HepG2 (cell line): ENCODE data around the gene CBLN3. TPM values are rescaled to one million over a fixed set of nuclear protein-coding genes. Genes with fewer than 3 reads are reported as not detected.

Experiments used
- CREM ChIP-seq, 2 experiments: sonication (generic) in 1 of 2; formaldehyde crosslinking in 1 of 2; IDR thresholded peaks; 2 replicates each; pipeline versions ENCODE4 v1.4.0 to v1.6.1; 2016 to 2020; ENCODE audit warnings: antibody characterized with exemption in 1 of 2, mild to moderate bottlenecking in 1 of 2, missing genetic modification reagents in 1 of 2
- EEA1 ChIP-seq: sonication (generic); formaldehyde crosslinking; IDR thresholded peaks from 2 replicates; pipeline ENCODE4 v1.5.1; 2020; ENCODE audit warnings: mild to moderate bottlenecking, missing genetic modification reagents, borderline replicate concordance
- LCORL ChIP-seq, 2 experiments: fragments of 450-650 bp in 1 of 2; sonication (generic) in 1 of 2; formaldehyde crosslinking in 1 of 2; IDR thresholded peaks; 2 replicates each; pipeline versions ENCODE4 v1.5.0 to v1.6.1; 2017 to 2020; ENCODE audit warnings: antibody characterized with exemption in 1 of 2, missing genetic modification reagents in 1 of 2
- MLLT10 ChIP-seq: sonication (generic); formaldehyde crosslinking; IDR thresholded peaks from 2 replicates; pipeline ENCODE4 v1.4.0; 2020; ENCODE audit warnings: missing genetic modification reagents
- SKI ChIP-seq: fragments of 450-650 bp; IDR thresholded peaks from one replicate; pipeline ENCODE4 v1.6.1; 2018; ENCODE audit warnings: mild to moderate bottlenecking; ENCODE audit not compliant: partially characterized antibody
- SMAD9 ChIP-seq: sonication (generic); formaldehyde crosslinking; IDR thresholded peaks from 2 replicates; pipeline ENCODE4 v1.5.1; 2020; ENCODE audit warnings: mild to moderate bottlenecking, missing genetic modification reagents
- ZNF30 ChIP-seq: sonication (generic); formaldehyde crosslinking; IDR thresholded peaks from 2 replicates; pipeline ENCODE4 v1.5.0; 2020; ENCODE audit warnings: mild to moderate bottlenecking, missing genetic modification reagents
- ZNF451 ChIP-seq: sonication (generic); formaldehyde crosslinking; IDR thresholded peaks from 2 replicates; pipeline ENCODE4 v1.5.0; 2020; ENCODE audit warnings: mild to moderate bottlenecking, missing genetic modification reagents
- ZNF761 ChIP-seq: sonication (generic); formaldehyde crosslinking; conservative IDR thresholded peaks from 2 replicates; pipeline ENCODE4 v1.4.0; 2020; ENCODE audit warnings: mild to moderate bottlenecking, missing genetic modification reagents
- ZNF792 ChIP-seq: IDR thresholded peaks from 2 replicates; pipeline ENCODE4 v1.6.1; 2016
- polyA plus RNA-seq, 8 experiments: library from polyadenylated mRNA; depleted of rRNA in 3 of 8; stranded (reverse) in 7 of 8; unstranded in 1 of 8; fragments of >200 nt; fragmentation: Illumina TruSeq in 4 of 8; extraction: Trizol in 4 of 8; gene quantifications; 2 replicates each; pipeline versions ENCODE4 v1.2.1 to v1.2.3, GENCODE V29; 2011 to 2016; ENCODE audit warnings: low read depth in 4 of 8, missing spikeins in 1 of 8, mixed read lengths in 1 of 8; ENCODE audit not compliant: insufficient read depth in 1 of 8
- total RNA-seq, 5 experiments: library from RNA; depleted of rRNA; stranded (reverse); fragments of >200 nt; fragmentation: Illumina TruSeq; extraction: Trizol; gene quantifications; 2 replicates each; pipeline ENCODE4 v1.2.3, GENCODE V29; 2016; ENCODE audit warnings: low read depth in 1 of 5
- TF ChIP-seq, protein P1 (sequence below): sonication (generic); formaldehyde crosslinking; IDR thresholded peaks from 2 replicates; pipeline ENCODE4 v1.5.1; 2020; ENCODE audit warnings: missing genetic modification reagents, mild to moderate bottlenecking, borderline replicate concordance
- TF ChIP-seq, protein P2 (sequence below): sonication (generic); formaldehyde crosslinking; IDR thresholded peaks from 2 replicates; pipeline ENCODE4 v1.5.0; 2020; ENCODE audit warnings: mild to moderate bottlenecking, missing genetic modification reagents, borderline replicate concordance
- TF ChIP-seq, protein P3 (sequence below): sonication (generic); formaldehyde crosslinking; IDR thresholded peaks from 2 replicates; pipeline ENCODE4 v1.4.0; 2020; ENCODE audit warnings: missing genetic modification reagents, mild to moderate bottlenecking, borderline replicate concordance
- TF ChIP-seq, protein P4 (sequence below): sonication (generic); formaldehyde crosslinking; IDR thresholded peaks from 2 replicates; pipeline ENCODE4 v1.8.1; 2023; ENCODE audit warnings: mild to moderate bottlenecking, missing genetic modification reagents, borderline replicate concordance
- TF ChIP-seq, protein P5 (sequence below), 2 experiments: sonication (generic) in 1 of 2; formaldehyde crosslinking in 1 of 2; IDR thresholded peaks; 2 replicates each; pipeline versions ENCODE4 v1.5.1 to v1.6.1; 2011 to 2020; ENCODE audit warnings: borderline replicate concordance in 1 of 2, low read depth in 1 of 2, low read length in 1 of 2, mild to moderate bottlenecking in 1 of 2, missing genetic modification reagents in 1 of 2, moderate library complexity in 1 of 2
- TF ChIP-seq, protein P6 (sequence below): sonication (generic); formaldehyde crosslinking; IDR thresholded peaks from 2 replicates; pipeline ENCODE4 v1.8.1; 2022; ENCODE audit warnings: mild to moderate bottlenecking, missing genetic modification reagents
- TF ChIP-seq, protein P7 (sequence below): sonication (generic); formaldehyde crosslinking; IDR thresholded peaks from 2 replicates; pipeline ENCODE4 v1.8.0; 2022; ENCODE audit warnings: low read depth, missing genetic modification reagents

The CBLN3 gene
- total and polyA plus RNA-seq, 2 of the 13 experiments (the other 11 are each of a cell fraction or from before 2014, with no cell fraction given) = 0.66 to 0.98 TPM

DNA sequence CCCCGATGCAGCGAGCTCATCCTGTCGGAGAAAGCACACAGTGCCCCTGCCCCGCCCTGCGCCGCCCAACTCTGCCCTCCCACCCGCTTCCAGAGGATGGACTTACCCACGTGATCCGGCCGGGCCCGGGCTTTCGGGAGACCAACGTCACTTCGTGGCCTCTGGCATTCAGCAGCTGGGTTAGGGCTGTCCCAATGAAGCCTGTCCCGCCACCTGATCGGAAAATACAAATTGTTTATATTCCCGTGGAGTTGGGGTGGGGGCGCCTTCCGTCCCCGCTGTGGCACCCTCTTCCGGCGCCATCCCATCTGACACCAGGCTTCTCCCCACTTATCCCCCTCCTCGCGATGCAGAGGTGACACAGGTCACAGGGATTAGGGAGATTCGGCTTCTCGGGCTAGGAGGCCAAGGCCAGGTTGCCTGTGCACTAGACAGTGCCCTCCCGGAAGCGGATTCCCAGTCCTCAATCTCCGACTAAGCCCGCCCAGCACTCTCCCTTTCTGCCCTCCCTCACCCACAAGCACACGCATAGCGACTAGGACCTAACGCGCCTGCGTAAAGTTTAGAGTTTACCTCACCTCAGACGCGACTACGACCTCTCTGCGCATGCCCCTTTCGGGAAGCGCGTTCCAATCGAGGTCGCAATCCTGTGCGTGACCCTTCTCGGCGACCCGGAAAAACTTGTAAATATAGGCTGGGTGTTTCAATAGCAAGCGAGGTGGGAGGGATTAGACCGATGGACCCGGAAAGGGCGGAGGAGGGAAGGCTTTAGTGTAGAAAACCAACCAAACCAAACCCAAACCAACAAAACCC, 13.0 kb upstream of the CBLN3 start, which contains the start of gene SDR39U1 (continued):
- peak; percentile 46 for TF ChIP-seq SKI
- TF ChIP-seq, protein P1, sequence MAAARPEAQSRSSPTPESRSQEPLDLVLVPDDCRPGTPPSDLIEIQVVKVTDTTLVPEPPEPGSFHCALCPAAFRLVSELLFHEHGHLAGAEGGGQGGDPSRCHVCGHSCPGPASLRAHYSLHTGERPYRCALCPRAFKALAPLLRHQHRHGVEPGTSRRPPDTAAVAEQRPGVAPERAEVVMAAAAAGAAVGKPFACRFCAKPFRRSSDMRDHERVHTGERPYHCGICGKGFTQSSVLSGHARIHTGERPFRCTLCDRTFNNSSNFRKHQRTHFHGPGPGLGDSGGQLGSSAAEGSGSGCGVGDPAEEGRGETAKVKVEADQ = peak; percentile 78; the same call in 1 of the 2 replicates
- TF ChIP-seq LCORL (IDR thresholded peaks at IDR 0.05) = no peak; the same call in 1 of the 2 replicates
- TF ChIP-seq LCORL (CRISPR knock-in tag; IDR thresholded peaks at IDR 0.05) = peak; percentile 92
- 0 out of 2 replicates have a peak, but pooled peaks have one; percentile 62 for TF ChIP-seq ZNF30 (CRISPR knock-in tag)
- TF ChIP-seq, protein P2, sequence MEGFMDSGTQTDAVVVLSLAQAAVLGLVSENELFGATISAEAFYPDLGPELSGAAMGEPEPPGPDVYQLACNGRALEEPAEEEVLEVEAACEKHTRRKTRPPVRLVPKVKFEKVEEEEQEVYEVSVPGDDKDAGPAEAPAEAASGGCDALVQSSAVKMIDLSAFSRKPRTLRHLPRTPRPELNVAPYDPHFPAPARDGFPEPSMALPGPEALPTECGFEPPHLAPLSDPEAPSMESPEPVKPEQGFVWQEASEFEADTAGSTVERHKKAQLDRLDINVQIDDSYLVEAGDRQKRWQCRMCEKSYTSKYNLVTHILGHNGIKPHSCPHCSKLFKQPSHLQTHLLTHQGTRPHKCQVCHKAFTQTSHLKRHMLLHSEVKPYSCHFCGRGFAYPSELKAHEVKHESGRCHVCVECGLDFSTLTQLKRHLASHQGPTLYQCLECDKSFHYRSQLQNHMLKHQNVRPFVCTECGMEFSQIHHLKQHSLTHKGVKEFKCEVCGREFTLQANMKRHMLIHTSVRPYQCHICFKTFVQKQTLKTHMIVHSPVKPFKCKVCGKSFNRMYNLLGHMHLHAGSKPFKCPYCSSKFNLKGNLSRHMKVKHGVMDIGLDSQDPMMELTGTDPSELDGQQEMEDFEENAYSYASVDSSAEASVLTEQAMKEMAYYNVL (CRISPR knock-in tag) = peak; percentile 93; the same call in 1 of the 2 replicates
- TF ChIP-seq ZNF761 = peak; percentile 93; the same call in 1 of the 2 replicates
- TF ChIP-seq MLLT10 (CRISPR knock-in tag) = no peak
- TF ChIP-seq, protein P3, sequence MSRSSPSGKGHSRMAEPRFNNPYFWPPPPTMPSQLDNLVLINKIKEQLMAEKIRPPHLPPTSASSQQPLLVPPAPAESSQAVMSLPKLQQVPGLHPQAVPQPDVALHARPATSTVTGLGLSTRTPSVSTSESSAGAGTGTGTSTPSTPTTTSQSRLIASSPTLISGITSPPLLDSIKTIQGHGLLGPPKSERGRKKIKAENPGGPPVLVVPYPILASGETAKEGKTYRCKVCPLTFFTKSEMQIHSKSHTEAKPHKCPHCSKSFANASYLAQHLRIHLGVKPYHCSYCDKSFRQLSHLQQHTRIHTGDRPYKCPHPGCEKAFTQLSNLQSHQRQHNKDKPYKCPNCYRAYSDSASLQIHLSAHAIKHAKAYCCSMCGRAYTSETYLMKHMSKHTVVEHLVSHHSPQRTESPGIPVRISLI (CRISPR knock-in tag) = peak; percentile 55; the same call in 1 of the 2 replicates
- TF ChIP-seq ZNF451 (CRISPR knock-in tag) = peak; percentile 84
- TF ChIP-seq CREM (IDR thresholded peaks at IDR 0.05) = peak; percentile 94
- 0 out of 2 replicates have a peak, but pooled peaks have one; percentile 38 for TF ChIP-seq CREM (CRISPR knock-in tag; IDR thresholded peaks at IDR 0.05)
- TF ChIP-seq, protein P4, sequence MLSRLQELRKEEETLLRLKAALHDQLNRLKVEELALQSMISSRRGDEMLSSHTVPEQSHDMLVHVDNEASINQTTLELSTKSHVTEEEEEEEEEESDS (CRISPR knock-in tag) = peak; percentile 92; the same call in 1 of the 2 replicates
- peak; percentile 96 for TF ChIP-seq EEA1 (CRISPR knock-in tag)
- TF ChIP-seq ZNF792 (CRISPR knock-in tag) = peak; percentile 83; the same call in 1 of the 2 replicates
- TF ChIP-seq, protein P5, sequence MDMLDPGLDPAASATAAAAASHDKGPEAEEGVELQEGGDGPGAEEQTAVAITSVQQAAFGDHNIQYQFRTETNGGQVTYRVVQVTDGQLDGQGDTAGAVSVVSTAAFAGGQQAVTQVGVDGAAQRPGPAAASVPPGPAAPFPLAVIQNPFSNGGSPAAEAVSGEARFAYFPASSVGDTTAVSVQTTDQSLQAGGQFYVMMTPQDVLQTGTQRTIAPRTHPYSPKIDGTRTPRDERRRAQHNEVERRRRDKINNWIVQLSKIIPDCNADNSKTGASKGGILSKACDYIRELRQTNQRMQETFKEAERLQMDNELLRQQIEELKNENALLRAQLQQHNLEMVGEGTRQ (IDR thresholded peaks at IDR 0.05; ENCODE audit: low read depth, low read length) = peak; percentile 89
- TF ChIP-seq, protein P5 (CRISPR knock-in tag; IDR thresholded peaks at IDR 0.05; ENCODE audit: borderline replicate concordance) = peak; percentile 96; the same call in 1 of the 2 replicates
- no peak; the same call in 1 of the 2 replicates for TF ChIP-seq SMAD9 (CRISPR knock-in tag)
- TF ChIP-seq, protein P6, sequence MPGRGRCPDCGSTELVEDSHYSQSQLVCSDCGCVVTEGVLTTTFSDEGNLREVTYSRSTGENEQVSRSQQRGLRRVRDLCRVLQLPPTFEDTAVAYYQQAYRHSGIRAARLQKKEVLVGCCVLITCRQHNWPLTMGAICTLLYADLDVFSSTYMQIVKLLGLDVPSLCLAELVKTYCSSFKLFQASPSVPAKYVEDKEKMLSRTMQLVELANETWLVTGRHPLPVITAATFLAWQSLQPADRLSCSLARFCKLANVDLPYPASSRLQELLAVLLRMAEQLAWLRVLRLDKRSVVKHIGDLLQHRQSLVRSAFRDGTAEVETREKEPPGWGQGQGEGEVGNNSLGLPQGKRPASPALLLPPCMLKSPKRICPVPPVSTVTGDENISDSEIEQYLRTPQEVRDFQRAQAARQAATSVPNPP = peak; percentile 85
- TF ChIP-seq, protein P7, sequence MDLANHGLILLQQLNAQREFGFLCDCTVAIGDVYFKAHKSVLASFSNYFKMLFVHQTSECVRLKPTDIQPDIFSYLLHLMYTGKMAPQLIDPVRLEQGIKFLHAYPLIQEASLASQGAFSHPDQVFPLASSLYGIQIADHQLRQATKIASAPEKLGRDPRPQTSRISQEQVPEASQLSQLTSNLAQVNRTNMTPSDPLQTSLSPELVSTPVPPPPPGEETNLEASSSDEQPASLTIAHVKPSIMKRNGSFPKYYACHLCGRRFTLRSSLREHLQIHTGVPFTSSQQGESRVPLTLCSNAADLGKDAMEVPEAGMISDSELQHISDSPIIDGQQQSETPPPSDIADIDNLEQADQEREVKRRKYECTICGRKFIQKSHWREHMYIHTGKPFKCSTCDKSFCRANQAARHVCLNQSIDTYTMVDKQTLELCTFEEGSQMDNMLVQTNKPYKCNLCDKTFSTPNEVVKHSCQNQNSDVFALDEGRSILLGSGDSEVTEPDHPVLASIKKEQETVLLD (CRISPR knock-in tag) = no peak
